GM12801 (cell line): ENCODE measurements around the gene RBM47.

Source experiments
- CTCF ChIP-seq: IDR thresholded peaks from one replicate; pipeline ENCODE4 v1.5.1; 2011; ENCODE audit warnings: control low read depth; ENCODE audit not compliant: insufficient read length; ENCODE audit errors: extremely low read depth

Gene RBM47

GRCh38 chr4:40577588-40578253 lies 51.9 kb downstream of the RBM47 start:
- TF ChIP-seq CTCF: no peak

DNA sequence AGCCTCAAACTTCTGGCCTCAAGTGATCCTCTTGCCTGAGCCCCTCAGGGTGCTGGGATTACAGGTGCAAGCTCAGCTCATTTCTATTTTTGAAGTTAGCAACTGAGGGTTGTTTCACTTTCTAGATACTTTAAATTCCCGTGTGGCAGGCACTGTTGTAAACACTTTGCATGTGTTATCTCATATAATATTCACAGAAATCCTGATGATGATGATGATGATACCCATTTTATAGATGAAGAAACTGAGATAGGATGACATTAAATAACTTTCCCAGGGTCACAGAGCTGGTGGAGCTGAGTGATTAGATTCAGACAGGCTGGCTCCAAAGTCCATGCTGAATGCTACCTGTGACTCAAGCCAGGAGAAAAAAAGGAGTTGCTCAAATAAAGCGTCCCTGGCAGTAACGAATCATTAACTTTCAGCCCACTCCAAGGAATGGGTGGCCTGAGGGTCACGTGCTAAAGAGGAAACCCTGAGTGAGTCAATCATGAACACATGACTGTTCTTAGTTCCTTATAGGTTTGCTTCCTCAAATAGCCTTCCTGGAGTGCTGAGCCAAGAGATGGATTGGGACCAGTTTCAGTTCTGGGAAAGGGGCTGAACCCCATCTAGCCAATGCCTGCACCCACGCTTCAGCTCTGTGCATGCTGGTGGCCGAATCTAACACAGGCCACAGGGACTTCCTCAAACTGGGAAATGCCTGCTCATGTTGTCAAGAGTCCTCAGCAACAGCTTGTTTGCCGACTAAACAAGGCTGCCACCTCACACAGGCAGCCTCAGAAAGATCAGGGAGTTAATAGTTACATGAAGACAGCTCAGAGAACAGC lies 52.8 kb downstream of the RBM47 start:
- TF ChIP-seq CTCF: no peak

GRCh38 chr4:40575846-40576245 lies 53.8 kb downstream of the RBM47 start:
- TF ChIP-seq CTCF: no peak

GRCh38 chr4:40573593-40574311 lies 55.9 kb downstream of the RBM47 start:
- TF ChIP-seq CTCF: no peak

DNA sequence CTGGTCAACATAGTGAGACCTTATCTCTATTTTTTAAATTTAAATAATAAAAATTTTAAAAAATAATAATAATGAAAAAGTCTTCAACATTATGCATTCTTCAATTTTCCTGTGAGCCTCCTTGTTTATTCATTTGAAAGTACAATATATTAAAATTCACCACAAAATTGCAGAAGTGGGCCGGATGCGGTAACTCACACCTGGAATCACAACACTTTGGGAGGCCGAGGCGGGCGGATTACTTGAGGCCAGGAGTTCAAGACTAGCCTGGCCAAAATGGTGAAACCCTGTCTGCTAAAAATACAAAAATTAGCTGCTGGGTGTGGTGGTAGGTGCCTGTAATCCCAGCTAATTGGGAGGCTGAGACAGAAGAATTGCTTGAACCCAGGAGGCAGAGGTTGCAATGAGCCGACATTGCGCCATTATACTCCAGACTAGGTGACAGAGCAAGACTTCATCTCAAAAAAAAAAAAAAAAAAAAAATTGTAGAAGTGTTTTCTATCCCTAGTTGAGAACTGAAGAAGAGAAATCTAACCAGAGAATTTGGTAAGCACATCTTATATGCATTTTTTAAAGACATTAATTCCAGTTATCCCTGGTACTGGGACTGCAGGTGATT lies 56.9 kb downstream of the RBM47 start:
- TF ChIP-seq CTCF: no peak

- no peak for TF ChIP-seq CTCF
Measured at GRCh38 chr4:40571208-40571607, 58.5 kb downstream of the RBM47 start.
